GM18520 (cell line): ENCODE results near the gene GNAO1.

Experiments
- ATAC-seq: cut with Tn5 transposase; IDR thresholded peaks from one replicate; pipeline ENCODE4 v1.9.1; 2021; ENCODE audit not compliant: unreplicated experiment

Gene GNAO1

GRCh38 chr16:56311208-56312027 lies 120.1 kb downstream of the GNAO1 start:
- ATAC-seq, result no peak

DNA sequence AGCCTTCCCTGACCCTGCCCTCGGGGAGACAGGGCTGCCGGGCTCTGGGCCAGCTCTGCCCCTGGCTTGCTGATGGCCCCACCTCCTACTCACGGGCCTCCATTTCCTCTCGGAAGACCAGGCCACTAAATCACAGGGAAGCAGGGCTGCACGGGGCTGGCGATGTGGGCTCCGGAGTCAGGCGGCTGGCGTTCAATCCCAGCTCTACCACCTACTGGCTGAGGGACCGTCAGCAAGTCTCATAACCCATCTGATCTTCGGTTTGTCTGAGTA lies 120.7 kb downstream of the GNAO1 start:
- no peak for ATAC-seq

- ATAC-seq, result no peak
Observed at GRCh38 chr16:56312556-56312955, 121.3 kb downstream of the GNAO1 start.

- ATAC-seq, result no peak
Observed at GRCh38 chr16:56314244-56314850, 123.1 kb downstream of the GNAO1 start.

- no peak for ATAC-seq
Observed at GRCh38 chr16:56315955-56316354, 124.7 kb downstream of the GNAO1 start.

- no peak for ATAC-seq
Observed at GRCh38 chr16:56316545-56316944, 125.3 kb downstream of the GNAO1 start.

DNA sequence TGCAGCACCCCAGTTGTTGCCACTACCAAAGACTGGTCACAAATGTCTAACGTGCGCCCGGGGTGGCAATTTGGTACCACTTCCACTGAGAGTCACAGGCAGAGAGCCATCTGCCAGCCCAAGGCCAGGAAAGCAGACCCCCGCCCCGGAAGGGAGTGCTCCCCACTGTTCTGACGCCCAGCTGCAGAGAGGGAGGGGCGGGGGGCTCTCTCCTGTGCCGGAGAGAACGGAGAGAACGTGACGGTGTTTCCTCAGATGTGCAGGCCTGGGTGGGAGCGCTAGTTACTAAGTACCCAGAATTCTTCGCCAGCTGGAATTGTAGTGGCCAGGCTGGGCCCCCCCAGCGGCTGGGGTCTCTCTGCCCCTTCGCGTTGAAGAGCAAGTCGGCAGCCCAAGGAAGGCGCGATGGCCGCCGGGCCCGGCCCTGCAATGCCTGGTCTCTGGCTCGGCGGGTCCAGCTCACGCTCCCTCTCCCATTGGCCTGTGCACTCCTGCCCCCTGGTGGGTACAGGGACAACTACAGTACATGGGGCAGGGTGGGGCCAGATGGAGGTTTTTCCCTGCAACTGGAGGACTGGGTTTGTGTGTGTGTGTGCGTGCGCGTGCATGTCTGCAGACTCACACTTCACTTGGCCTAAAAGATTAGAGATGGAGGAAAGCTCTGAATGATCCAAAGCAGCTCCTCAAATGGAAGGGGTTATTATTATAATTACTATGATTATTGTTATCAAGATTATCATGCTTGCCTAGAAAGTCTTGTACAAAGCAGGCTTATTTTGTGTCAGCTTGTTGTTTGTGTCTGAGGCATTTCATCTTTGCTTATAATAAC lies 126.9 kb downstream of the GNAO1 start:
- peak; percentile 77 for ATAC-seq

- ATAC-seq, result no peak
Observed at GRCh38 chr16:56318827-56319140, 127.5 kb downstream of the GNAO1 start.

DNA sequence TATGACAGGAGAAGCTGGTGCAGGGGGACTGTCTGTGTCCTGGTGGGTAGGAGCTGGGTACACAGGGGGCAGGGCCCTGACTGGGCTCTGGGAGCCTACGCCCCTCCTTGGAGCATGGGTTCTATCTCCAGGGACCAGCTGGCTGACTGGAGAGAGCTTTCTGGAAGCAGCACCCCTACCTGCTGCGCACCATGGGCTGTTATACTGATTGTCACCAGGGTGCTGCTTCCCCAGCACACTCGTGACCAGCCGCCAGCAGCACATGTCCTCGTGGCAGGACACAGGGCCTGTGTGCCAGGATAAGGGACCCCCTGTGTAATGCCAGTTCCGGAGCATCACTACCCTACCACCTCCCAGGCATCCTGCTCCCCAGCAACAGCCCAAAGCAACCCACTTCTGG lies 128.1 kb downstream of the GNAO1 start:
- ATAC-seq, result no peak

DNA sequence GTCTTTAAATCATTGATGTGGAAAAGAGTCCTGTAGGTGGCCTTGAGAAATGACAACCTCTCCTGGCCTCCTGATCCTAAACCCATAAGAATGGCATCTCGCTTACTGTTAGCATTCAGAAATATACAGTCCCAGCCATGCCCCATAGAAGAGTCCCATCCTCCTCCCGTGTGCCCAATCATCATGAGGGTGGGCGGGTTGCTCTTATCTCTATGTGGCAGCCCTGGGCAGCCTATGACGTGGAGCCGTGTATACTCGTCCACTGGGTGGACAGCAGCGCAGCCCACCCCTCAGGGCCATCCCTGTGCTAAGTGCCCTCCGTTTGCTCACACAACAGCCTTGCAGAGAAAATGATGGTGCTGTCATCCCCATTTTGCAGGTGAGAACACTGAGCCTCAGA lies 128.8 kb downstream of the GNAO1 start:
- no peak for ATAC-seq

DNA sequence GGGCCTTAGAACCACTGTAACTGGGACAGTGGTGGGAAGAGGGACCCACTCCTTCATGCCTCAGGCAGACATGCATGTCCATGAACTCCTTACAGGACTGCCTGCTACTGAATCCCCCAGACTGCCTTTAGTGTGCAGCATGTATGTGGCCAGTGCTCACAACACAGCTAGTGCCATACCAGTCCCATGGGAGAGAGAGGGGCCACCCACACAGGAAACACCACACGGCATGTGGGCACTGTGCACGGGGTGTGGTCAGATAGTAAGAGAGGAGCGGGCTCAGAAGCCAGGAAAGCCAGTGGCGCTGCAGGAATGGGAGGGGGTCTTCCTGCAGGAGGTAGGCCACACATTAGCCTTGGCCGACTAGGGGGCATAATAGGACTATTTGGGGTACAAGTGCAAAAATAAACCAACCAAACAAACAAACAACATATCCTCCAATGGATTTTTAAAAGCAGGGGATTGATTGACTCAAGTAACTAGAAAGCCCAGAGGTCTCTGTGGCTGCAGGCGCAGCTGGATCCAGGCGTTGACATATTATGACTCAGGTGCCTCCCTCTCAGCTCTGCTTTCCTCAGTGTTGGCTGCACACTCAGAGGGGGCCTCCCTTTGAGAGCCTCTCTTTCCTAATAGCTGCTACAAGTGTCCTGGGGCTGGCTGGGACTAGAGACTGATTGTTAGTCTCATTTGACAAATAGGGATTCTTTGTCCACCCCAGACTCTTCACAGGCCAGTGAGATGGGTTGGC lies 129.7 kb downstream of the GNAO1 start:
- no peak for ATAC-seq

DNA sequence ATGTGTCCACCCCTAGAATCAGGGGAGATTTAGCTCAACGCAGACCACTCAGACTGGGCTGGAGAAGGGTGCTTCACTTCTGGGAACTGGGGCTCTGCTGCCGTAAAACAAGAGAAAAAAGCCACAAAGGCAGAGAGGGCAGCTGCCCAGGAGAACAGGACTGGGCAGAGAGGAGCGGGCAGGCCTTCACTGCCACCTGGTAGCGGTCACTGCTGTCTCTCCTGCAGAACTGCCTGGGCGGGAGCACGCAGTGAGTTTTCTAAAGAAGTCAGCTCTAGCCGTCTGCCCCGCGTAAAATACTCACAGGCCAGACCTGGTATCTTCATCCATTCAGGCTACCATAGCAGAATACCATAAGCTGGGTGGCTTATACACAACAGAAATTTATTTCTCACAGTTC lies 130.3 kb downstream of the GNAO1 start:
- no peak for ATAC-seq

GRCh38 chr16:56324406-56324805 lies 133.1 kb downstream of the GNAO1 start:
- ATAC-seq, result no peak

- no peak for ATAC-seq
Observed at GRCh38 chr16:56325956-56326355, 134.7 kb downstream of the GNAO1 start.

DNA sequence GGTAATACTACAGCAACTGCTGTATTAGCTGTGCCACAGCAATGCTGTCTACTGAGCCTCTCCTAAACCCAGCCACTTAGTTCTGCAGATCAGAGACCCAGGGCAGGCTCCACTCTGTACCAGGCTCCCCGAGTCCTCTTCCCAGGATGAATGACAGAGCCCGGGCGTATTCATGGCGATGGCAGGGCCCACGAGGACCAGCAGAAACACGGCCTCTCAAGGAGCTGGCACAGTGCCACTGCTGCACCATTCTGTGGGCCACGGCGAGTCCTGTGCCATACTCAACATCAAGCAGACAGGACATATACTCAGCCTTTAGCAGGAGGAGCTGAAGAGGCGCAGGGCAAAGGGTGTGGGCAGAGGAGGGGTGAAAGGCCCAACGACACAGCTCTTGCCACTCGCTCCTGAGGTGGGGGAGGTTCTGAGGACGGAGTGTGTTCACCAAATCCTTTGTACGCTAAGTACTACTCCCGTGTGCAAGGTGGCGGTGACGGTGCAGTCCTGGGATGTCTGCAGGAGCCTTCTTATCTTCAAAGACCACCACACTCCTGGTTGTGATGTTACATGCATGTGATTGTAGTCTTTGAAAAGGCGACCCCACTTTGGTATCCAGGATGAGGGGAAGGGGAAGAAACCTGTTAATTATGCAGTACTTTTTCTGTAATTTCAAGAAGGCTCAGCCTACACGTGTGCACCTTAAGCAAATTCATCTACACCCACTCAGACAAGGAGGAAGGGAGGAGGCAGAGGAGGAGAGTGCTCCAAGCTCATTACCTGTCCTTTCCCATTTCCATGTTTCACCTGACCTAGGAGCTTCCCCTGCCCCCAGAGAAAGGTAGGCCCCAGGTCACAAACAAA lies 136.0 kb downstream of the GNAO1 start:
- no peak for ATAC-seq

DNA sequence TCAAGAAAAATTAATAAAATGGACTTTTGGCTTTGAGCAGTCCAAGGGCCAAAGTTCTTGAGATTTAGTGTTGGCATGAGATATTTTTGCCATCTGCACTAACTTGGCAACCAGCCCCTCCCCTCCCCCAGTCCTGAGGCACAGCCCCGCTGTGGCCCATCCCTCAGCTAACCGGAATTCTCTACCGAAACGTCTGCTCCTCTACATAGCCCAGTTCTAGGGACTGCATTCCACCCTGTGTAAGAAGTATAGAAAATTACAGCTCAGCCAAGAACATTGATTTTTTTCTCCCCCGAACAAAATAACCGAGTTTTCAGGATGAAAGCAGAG lies 136.6 kb downstream of the GNAO1 start:
- no peak for ATAC-seq

DNA sequence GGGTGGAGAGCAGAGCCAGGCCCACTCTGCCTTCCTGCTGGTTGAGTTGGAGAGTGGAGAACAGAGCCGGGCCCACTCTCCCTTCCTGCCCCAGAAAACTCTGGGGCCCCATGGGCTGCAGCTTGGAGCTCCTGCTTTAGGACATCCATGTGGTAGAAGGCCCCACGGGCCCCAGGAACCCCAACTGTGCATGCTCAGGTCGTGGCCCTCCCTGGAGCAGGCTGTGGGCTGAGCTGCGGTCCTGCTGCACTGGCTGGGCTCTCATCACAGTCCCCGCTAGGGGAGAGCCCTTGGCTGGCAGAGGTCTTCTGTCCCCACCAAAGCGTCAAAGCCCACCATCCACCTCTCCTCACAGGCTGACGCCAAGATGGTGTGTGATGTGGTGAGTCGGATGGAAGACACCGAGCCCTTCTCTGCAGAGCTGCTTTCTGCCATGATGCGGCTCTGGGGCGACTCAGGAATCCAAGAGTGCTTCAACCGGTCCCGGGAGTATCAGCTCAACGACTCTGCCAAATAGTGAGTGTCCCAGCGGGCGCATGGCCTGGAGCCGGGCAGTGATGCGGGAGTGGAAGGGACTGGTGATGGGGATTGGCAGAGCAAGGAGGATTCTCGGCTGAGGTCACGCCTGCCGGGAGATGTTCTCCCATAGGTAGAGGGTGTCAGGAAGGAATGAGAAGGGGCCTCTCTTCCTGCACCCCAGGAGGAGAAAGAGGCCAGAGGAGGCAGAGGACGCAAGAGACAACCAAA lies 137.2 kb downstream of the GNAO1 start:
- no peak for ATAC-seq

DNA sequence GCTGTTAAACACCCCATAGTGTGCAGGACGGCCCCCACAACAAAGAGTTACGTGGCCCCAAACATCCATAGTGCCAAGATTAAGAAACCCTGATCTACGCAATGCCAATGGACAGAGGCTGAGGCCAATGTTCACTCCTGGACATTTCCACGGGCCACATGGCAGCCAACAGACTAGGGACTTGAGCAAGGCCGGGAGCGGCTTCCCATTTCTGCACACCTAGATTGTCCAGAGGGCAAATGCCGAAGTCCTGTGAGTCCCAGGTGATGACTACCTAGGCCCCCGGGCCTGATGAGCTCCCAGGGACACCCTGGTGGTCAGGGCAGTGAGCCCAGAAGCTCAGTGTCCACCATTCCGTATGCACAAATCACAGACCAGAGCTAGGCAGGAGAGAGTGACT lies 138.6 kb downstream of the GNAO1 start:
- no peak for ATAC-seq

DNA sequence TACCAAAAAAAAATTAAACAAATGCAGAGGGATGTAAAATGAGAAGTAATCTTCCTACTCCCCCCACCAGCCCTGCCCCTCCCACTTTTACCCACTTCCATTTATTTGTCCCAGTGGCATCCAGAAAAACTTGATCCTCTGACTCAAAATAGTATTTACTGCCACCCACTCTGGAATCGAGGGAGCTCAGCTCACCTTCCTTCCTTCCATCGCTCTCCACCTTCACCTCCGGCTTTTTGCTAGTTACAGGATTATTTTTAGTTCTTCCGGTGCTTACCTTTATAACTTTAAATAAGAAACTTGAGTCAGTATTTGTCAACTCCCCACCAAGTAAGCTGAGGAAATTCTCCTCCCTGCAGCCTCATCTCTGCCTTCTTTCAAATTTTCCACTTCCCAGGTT lies 139.2 kb downstream of the GNAO1 start:
- ATAC-seq, result no peak

GRCh38 chr16:56331399-56331798 lies 140.1 kb downstream of the GNAO1 start:
- ATAC-seq, result no peak
